GM21529 (cell line): ENCODE measurements around the gene ERCC6L2.
A peak's percentile ranks its signal among the peaks of the same experiment; 100 is the strongest.

Experiments
- ATAC-seq: cut with Tn5 transposase; IDR thresholded peaks from one replicate; pipeline ENCODE4 v1.9.1; 2021; ENCODE audit not compliant: unreplicated experiment

ERCC6L2 gene

GRCh38 chr9:96015876-96016686, 140.6 kb downstream of the ERCC6L2 start:
- peak; percentile 63 for ATAC-seq
